WTC11 (cell line): ENCODE results near the gene HAUS5.

Source experiments
- ATF6 ChIP-seq: sonication (generic); formaldehyde crosslinking; IDR thresholded peaks from 2 replicates; pipeline ENCODE4 v1.8.1; 2023; ENCODE audit warnings: mild to moderate bottlenecking, missing genetic modification reagents
- CREM ChIP-seq: sonication (generic); formaldehyde crosslinking; IDR thresholded peaks from 2 replicates; pipeline ENCODE4 v1.8.1; 2022; ENCODE audit warnings: mild to moderate bottlenecking, missing genetic modification reagents, moderate library complexity
- CTCF ChIP-seq: fragments of 200-600 bp; IDR thresholded peaks from 2 replicates; pipeline ENCODE4 v1.8.0; 2022; ENCODE audit warnings: antibody characterized with exemption
- EMX1 ChIP-seq: fragments of 250-450 bp; sonication (Bioruptor Pico); IDR thresholded peaks from 2 replicates; pipeline ENCODE4 v1.8.0; 2021; ENCODE audit warnings: mild to moderate bottlenecking
- TCF7 ChIP-seq: sonication (generic); formaldehyde crosslinking; IDR thresholded peaks from 2 replicates; pipeline ENCODE4 v1.8.0; 2022; ENCODE audit warnings: mild to moderate bottlenecking, low read depth, missing genetic modification reagents, moderate library complexity
- ZNF317 ChIP-seq: sonication (generic); formaldehyde crosslinking; IDR thresholded peaks from 2 replicates; pipeline ENCODE4 v1.8.1; 2023; ENCODE audit warnings: low read depth, mild to moderate bottlenecking, moderate library complexity, missing genetic modification reagents, borderline replicate concordance
- ZNF425 ChIP-seq: fragments of 250-450 bp; sonication (Bioruptor Pico); conservative IDR thresholded peaks from 2 replicates; pipeline ENCODE4 v1.9.0; 2021; ENCODE audit warnings: mild to moderate bottlenecking
- TF ChIP-seq, protein P1 (sequence below): sonication (generic); formaldehyde crosslinking; IDR thresholded peaks from 2 replicates; pipeline ENCODE4 v1.8.0; 2022; ENCODE audit warnings: mild to moderate bottlenecking, missing genetic modification reagents

DNA sequence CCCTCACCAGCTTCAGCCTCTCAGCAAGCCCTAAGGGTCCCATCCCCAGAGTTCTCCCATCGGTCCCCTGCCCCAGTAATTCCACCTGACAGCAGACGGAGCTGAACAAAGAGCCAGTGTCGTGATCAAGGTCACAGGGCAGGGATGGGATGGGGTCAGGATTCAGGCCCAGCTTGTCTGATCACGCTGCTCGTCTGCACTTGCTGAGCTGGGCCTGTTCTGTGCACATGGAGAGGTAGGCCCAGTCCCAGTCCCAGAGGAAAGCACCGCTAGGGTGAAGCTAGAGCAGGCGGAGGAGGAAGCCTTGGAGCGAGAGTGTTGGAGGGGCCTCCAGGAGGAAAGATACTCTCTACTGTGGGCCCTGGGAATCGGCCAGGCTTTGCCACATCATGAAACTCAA is 9.2 kb downstream of the HAUS5 start:
- TF ChIP-seq CTCF (no peak), TCF7 (no peak), ZNF317 (CRISPR knock-in tag) (no peak), EMX1 (CRISPR knock-in tag) (no peak), ATF6 (CRISPR knock-in tag) (no peak), ZNF425 (no peak), CREM (CRISPR knock-in tag) (no peak)
- TF ChIP-seq, protein P1, sequence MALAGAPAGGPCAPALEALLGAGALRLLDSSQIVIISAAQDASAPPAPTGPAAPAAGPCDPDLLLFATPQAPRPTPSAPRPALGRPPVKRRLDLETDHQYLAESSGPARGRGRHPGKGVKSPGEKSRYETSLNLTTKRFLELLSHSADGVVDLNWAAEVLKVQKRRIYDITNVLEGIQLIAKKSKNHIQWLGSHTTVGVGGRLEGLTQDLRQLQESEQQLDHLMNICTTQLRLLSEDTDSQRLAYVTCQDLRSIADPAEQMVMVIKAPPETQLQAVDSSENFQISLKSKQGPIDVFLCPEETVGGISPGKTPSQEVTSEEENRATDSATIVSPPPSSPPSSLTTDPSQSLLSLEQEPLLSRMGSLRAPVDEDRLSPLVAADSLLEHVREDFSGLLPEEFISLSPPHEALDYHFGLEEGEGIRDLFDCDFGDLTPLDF: no peak
